GM12872 (cell line): ENCODE measurements around the gene AKT3.

Experiments
- CTCF ChIP-seq: IDR thresholded peaks from 3 replicates; pipeline ENCODE4 v1.5.1; 2011; ENCODE audit warnings: low read depth, mild to moderate bottlenecking, low read length, moderate library complexity; ENCODE audit not compliant: insufficient read depth

Gene AKT3

GRCh38 chr1:243513726-243514491 lies 336.1 kb downstream of the AKT3 start:
- TF ChIP-seq CTCF: no peak

GRCh38 chr1:243510928-243511327 lies 339.1 kb downstream of the AKT3 start:
- no peak for TF ChIP-seq CTCF

- no peak for TF ChIP-seq CTCF
Measured at GRCh38 chr1:243508943-243509342, 341.1 kb downstream of the AKT3 start.

GRCh38 chr1:243508303-243508713 lies 341.7 kb downstream of the AKT3 start:
- no peak for TF ChIP-seq CTCF

- no peak for TF ChIP-seq CTCF
Measured at GRCh38 chr1:243507672-243508302, 342.3 kb downstream of the AKT3 start.

- TF ChIP-seq CTCF: no peak
Measured at GRCh38 chr1:243507001-243507671, 342.9 kb downstream of the AKT3 start.

- TF ChIP-seq CTCF: no peak
Measured at GRCh38 chr1:243505986-243506689, 343.9 kb downstream of the AKT3 start.
